Karpas-422 (cell line): Measurements from ENCODE around the gene ZNF415. TPM values are rescaled to one million over a fixed set of nuclear protein-coding genes. Genes with fewer than 3 reads are reported as not detected.
"Not testable (repeated sequence)": the region's sequence is repeated elsewhere in the genome, so short reads cannot be mapped to it uniquely, and the experiment has no call there.

Source experiments
- DNase-seq: peaks from one replicate; pipeline ENCODE4 v3.0.0-alpha.2; 2015
- H2AFZ ChIP-seq: fragments of 200-600 bp; sonication (generic); 2 replicates; pipeline ENCODE4 v1.6.1; 2014; ENCODE audit warnings: antibody characterized with exemption, low read length, mixed read lengths
- H3K27ac ChIP-seq: fragments of 200-600 bp; sonication (generic); 2 replicates; pipeline ENCODE4 v1.5.1; 2014; ENCODE audit warnings: mild to moderate bottlenecking, low read length, moderate library complexity
- H3K27me3 ChIP-seq: fragments of 200-600 bp; sonication (generic); 2 replicates; pipeline ENCODE4 v1.6.1; 2014; ENCODE audit warnings: low read length, mixed read lengths
- H3K36me3 ChIP-seq: fragments of 200-600 bp; sonication (generic); 2 replicates; pipeline ENCODE4 v1.6.1; 2014; ENCODE audit warnings: low read length, mixed read lengths; ENCODE audit not compliant: insufficient read depth
- H3K4me1 ChIP-seq: fragments of 200-600 bp; sonication (generic); 2 replicates; pipeline ENCODE4 v1.6.1; 2014; ENCODE audit warnings: mild to moderate bottlenecking, low read length, mixed read lengths
- H3K4me2 ChIP-seq: fragments of 200-600 bp; sonication (generic); 2 replicates; pipeline ENCODE4 v1.6.1; 2014; ENCODE audit warnings: low read length, low read depth, mild to moderate bottlenecking; ENCODE audit not compliant: poor library complexity, severe bottlenecking
- H3K4me3 ChIP-seq: fragments of 200-600 bp; sonication (generic); 2 replicates; pipeline ENCODE4 v1.5.1; 2014; ENCODE audit warnings: mild to moderate bottlenecking, antibody characterized with exemption, low read length, mixed read lengths
- H3K79me2 ChIP-seq: fragments of 200-600 bp; sonication (generic); 2 replicates; pipeline ENCODE4 v1.6.1; 2014; ENCODE audit warnings: mild to moderate bottlenecking, low read length, mixed read lengths
- H3K9ac ChIP-seq: fragments of 200-600 bp; sonication (generic); 2 replicates; pipeline ENCODE4 v1.6.0; 2014; ENCODE audit warnings: low read length
- H3K9me2 ChIP-seq: fragments of 200-600 bp; sonication (generic), shearing (Covaris generic); replicated peaks from 2 replicates; pipeline ENCODE4 v1.6.0; 2014; ENCODE audit warnings: mild to moderate bottlenecking, low read length, moderate library complexity; ENCODE audit not compliant: insufficient read depth
- H3K9me3 ChIP-seq: fragments of 300-700, 200-600 bp; sonication (generic); 2 replicates; pipeline ENCODE4 v1.6.1; 2014; ENCODE audit warnings: low read length, mixed read lengths
- H4K20me1 ChIP-seq: fragments of 200-600 bp; sonication (generic); 2 replicates; pipeline ENCODE4 v1.6.1; 2014; ENCODE audit warnings: mild to moderate bottlenecking, antibody characterized with exemption, low read length, low read depth; ENCODE audit not compliant: insufficient read depth
- total RNA-seq: library from RNA; depleted of rRNA; stranded (reverse); fragments of >200 nt; shearing (Covaris generic); gene quantifications from 2 replicates; pipeline ENCODE4 v1.2.3, GENCODE V29; 2014; ENCODE audit warnings: low replicate concordance

ZNF415 gene
- total RNA-seq, 1 experiment from 2014 or later, result 11.1 TPM

DNA sequence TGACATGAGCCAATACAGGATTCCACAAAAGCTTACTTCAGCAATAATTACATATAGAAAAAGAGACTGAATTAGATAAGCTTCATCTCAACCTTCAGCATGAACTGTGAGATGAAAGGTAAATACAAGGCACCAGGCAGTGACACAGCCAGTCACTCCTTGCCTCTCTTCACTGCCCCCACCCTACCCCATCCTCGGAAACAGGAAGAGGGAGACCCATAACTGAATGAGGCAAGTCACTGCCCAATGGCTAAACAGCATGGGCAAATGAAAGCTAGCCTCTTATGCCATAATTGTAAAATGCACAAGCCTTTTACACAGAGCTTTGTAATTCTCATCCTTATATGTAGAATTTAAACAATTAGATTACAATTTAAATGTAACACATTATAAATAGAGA is 31.2 kb downstream of the ZNF415 start:
- peaks cover 28% of the 10 kb centered on the region for H3K36me3 ChIP-seq
- no peak overlapping the region; the same call in 1 of the 2 replicates for H3K9ac ChIP-seq
- peaks cover 28% of the 10 kb centered on the region for H4K20me1 ChIP-seq
- no peaks in the 10 kb centered on the region for H3K9me2 ChIP-seq
- H3K4me3 ChIP-seq, result peak overlapping the region; percentile 98
- H2AFZ ChIP-seq, result no peak overlapping the region
- no peaks in the 10 kb centered on the region for H3K9me3 ChIP-seq
- peaks cover 20% of the 10 kb centered on the region for H3K4me1 ChIP-seq
- peak overlapping the region; percentile 91 for H3K4me2 ChIP-seq
- peak; percentile 52 for DNase-seq
- H3K27ac ChIP-seq, result no peak overlapping the region
- H3K27me3 ChIP-seq, result no peaks in the 10 kb centered on the region
- H3K79me2 ChIP-seq, result peaks cover 61% of the 10 kb centered on the region

DNA sequence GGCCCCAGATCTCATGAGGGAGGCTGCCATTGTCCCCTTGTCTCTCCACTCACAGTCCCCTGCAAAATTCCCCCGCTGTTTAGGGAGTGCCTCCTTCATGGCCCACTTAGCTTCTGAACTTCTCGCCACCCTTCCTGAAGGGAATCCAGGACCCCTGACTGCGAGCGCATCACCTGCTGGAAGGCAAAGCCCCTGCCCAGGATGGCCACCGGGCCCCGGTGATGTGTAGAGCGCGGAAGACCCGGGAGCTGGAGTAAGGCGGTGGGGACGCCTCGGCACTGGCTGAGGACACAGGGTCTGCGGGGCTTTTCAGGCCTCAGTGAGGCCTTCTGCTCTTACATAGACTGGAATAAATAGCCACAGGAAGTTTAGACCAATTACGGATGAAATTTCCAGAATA is 34.1 kb downstream of the ZNF415 start:
- not testable (repeated sequence) for H3K9me2 ChIP-seq, H3K9ac ChIP-seq, H3K27ac ChIP-seq, H3K27me3 ChIP-seq, H2AFZ ChIP-seq, H3K9me3 ChIP-seq, H3K4me2 ChIP-seq, DNase-seq, H3K4me3 ChIP-seq
- Histone ChIP-seq H3K79me2 (peaks cover 84% of the 10 kb centered on the region), H3K4me1 (peaks cover 12% of the 10 kb centered on the region), H4K20me1 (peaks cover 28% of the 10 kb centered on the region), H3K36me3 (peaks cover 42% of the 10 kb centered on the region)

DNA sequence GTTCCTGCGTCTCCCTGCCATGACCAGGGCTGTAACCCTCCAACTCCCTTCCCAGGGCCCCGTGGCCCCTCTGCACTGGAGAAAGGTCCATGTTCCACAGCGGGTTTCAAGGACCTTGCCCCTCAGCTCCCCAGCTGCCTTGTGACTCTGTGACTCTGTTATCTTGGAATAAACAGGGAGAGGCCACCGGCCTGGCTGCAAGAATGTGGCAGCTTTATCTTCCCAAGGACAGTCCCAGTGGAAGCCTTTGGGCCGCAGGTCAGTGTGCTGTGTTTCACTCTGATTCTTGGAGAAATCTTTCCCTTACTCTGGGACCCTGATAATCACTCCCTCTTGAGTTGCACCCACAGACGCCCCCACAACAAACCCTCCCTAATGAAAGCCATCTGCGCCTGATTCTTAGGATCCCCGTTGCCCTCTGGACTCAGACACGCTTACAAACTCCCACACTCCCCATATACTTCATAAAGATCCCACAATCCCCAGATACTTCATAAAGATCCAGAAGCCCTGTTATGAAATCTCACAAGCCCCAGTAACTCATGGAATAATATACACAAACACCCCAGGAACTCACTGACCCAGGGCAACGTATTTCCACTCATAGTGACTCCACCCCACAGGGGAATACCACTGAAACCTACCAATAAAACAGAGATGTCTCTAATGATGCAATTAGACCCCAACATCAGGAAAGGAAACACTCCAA is 35.6 kb downstream of the ZNF415 start:
- H3K9me3 ChIP-seq, H3K27ac ChIP-seq, H3K27me3 ChIP-seq, H3K4me1 ChIP-seq, DNase-seq, H3K9me2 ChIP-seq, H3K9ac ChIP-seq, H3K4me3 ChIP-seq, H2AFZ ChIP-seq, H3K4me2 ChIP-seq: not testable (repeated sequence)
- Histone ChIP-seq H3K36me3 (peaks cover 53% of the 10 kb centered on the region), H3K79me2 (peaks cover 88% of the 10 kb centered on the region), H4K20me1 (peaks cover 24% of the 10 kb centered on the region)

DNA sequence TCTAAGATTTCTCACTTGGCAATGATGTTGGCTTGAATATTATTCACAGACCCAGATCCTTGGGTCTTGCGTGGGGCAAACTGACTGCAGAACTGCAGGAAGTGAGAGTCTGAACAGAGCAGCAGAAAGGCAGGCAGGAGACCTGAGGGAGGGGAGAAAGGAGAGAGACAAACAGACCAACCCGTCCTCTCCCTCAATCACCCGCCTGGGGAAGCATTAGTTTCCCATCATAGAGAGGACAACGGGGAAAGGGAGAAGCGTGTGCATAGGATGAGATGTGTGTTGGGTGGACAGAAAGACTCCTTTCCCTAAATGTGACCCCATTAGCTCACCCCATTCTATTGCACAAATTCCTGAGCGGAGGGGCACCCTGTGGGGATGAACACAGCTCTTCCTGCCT is 36.1 kb downstream of the ZNF415 start:
- H3K4me1 ChIP-seq, H3K4me2 ChIP-seq, H3K27ac ChIP-seq, H3K9me3 ChIP-seq, H3K27me3 ChIP-seq, H3K9ac ChIP-seq, H3K9me2 ChIP-seq, H2AFZ ChIP-seq, DNase-seq, H3K4me3 ChIP-seq: not testable (repeated sequence)
- H3K79me2 ChIP-seq, result peaks cover 87% of the 10 kb centered on the region
- H3K36me3 ChIP-seq, result peaks cover 58% of the 10 kb centered on the region
- H4K20me1 ChIP-seq, result peaks cover 21% of the 10 kb centered on the region

DNA sequence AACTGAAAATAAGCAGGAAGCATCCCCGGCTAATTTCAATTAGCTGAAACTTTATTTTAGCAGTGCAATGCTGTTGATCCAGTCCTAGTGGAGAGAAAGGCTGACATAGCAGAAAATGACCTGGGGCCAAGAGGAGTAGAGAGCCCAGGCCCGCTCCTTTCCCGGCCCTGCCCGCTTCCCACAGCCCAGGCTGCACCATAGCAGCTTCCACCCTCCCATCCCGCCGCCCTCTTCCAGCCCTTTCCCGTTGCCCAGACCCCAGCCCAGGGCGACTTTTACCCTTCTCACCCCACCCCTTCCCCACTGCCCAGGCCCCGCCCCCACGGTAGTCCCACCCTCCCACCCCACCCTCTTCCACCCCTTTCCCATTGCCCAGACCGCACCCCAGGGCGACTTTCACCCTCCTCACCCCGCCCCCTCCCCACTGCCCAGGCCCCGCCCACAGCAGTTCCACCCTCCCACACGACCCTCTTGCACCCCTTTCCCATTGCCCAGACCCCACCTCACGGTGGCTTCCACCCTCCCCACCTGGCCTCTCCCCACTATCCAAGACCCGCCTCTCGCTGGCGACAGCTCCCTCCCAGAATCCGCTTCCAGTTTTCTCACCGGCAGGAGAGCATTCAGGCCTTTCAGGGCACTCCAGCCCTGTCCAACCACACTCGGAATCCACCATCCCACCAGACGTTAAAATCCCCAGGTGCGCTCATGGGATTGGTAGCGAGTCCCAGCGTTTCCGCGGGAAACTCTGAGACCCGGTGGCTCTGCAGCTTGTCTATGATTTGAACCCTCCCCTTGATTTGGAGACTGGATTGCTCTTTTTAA is 37.7 kb downstream of the ZNF415 start:
- Histone ChIP-seq H3K9me2 (no peaks in the 10 kb centered on the region), H3K4me2 (no peak overlapping the region), H3K27ac (no peak overlapping the region), H3K9me3 (no peaks in the 10 kb centered on the region), H4K20me1 (peaks cover 19% of the 10 kb centered on the region), H3K4me1 (no peaks in the 10 kb centered on the region), H2AFZ (no peak overlapping the region), H3K9ac (no peak overlapping the region), H3K4me3 (no peak overlapping the region), H3K79me2 (peaks cover 74% of the 10 kb centered on the region), H3K36me3 (peaks cover 69% of the 10 kb centered on the region), H3K27me3 (no peaks in the 10 kb centered on the region)
- no peak for DNase-seq

DNA sequence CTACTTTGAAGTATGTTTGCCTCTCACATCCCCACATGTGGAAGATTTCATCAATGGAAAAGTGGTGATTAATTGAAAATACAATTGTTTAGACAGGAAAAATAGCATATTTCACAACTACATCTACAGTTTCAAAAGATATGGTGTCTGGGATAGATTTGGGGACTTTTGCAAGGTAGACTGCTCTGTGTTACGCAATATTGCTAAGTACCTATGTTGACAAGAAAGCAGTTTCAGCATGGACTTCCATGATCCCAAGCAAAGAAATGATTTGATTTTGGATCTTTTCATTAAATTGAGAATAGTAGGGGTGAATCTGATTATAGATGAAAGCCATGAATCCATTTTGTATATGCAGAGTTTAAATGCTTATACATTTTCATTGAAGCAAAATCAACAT is 40.0 kb downstream of the ZNF415 start:
- Histone ChIP-seq H3K4me3 (no peak overlapping the region), H3K4me2 (no peak overlapping the region), H3K27me3 (no peaks in the 10 kb centered on the region), H3K9me2 (no peaks in the 10 kb centered on the region), H3K9me3 (no peaks in the 10 kb centered on the region), H3K27ac (no peak overlapping the region), H3K79me2 (peaks cover 64% of the 10 kb centered on the region), H3K36me3 (peaks cover 70% of the 10 kb centered on the region), H4K20me1 (peaks cover 5% of the 10 kb centered on the region), H3K4me1 (no peaks in the 10 kb centered on the region), H3K9ac (no peak overlapping the region), H2AFZ (no peak overlapping the region)
- DNase-seq, result no peak

DNA sequence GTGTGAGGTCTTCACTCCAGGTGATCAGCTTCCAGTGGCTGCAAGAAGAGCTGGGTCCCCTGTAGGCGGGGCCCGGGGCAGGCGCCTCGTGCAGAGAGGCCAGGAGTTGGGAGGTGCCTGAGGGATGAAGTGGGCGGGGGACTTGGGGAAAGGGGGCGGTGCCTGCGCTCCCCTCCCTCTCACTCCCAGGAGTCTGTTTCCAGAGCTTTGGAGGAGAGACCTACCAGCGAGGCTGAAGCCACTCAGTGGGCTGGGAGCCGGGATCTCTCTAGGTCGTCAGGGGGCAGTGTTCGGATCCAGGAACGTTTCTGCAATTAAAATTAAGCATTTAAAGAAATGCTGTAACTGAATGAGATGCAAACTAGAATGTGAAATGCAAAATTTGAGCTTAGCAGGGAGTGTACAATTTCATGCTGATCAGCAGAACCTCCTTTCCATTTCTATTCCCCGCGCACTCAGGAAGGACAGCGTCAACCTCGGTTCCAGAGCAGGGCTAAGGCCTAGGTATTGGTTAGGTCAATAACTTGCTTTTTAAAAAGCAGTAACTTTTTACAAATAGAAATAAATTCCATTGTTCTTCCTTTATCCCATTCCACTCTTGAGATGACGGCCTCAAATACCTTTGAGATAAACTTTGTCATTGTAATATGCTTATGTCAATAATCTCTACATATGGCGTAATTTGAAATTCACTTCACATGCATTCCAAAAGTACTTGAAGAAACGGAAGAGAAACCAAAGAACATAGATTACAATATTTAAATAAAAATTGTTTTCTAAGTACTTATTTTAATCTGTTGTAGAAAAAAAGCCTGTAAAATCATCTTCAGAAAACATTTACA is 41.1 kb downstream of the ZNF415 start:
- H3K4me3 ChIP-seq, result no peak overlapping the region
- H2AFZ ChIP-seq, result no peak overlapping the region
- no peak overlapping the region for H3K9ac ChIP-seq
- H3K4me2 ChIP-seq, result no peak overlapping the region
- H3K36me3 ChIP-seq, result peaks cover 72% of the 10 kb centered on the region
- H3K79me2 ChIP-seq, result peaks cover 62% of the 10 kb centered on the region
- no peaks in the 10 kb centered on the region for H3K9me3 ChIP-seq
- H3K4me1 ChIP-seq, result no peaks in the 10 kb centered on the region
- no peaks in the 10 kb centered on the region for H3K27me3 ChIP-seq
- H4K20me1 ChIP-seq, result peaks cover 3% of the 10 kb centered on the region
- H3K9me2 ChIP-seq, result no peaks in the 10 kb centered on the region
- DNase-seq, result no peak
- no peak overlapping the region for H3K27ac ChIP-seq

DNA sequence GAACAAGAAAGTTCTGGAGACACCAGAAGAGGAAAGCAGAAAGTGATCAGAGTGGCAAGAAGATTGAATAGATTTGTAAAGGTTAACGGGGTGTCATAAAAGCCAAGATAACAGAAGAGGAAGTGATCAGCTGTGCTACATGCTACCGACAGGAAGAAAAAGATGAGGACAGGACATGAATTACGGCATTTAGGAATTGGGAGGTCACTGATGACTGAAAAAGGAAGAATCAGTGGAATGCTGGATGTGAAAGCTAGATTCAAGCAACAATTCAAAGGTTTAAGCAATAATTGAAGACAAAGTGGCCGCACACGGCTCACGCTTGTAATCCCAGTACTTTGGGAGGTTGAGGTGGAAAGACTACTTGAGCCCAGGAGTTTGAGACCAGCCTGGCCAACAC is 44.6 kb downstream of the ZNF415 start:
- Histone ChIP-seq H3K4me1 (no peaks in the 10 kb centered on the region), H3K4me3 (no peak overlapping the region), H3K27ac (no peak overlapping the region), H3K27me3 (no peaks in the 10 kb centered on the region), H3K79me2 (peaks cover 54% of the 10 kb centered on the region), H3K9me3 (no peaks in the 10 kb centered on the region), H2AFZ (no peak overlapping the region), H4K20me1 (0 out of 2 replicates have a peak, but pooled peaks cover 3% of the 10 kb centered on the region), H3K4me2 (no peak overlapping the region), H3K36me3 (peaks cover 92% of the 10 kb centered on the region), H3K9ac (no peak overlapping the region), H3K9me2 (no peaks in the 10 kb centered on the region)
- DNase-seq, result no peak
